DOHH2 (cell line): ENCODE data around the gene ANLN.

Experiments
- EZH2phosphoT487 ChIP-seq: fragments of 200-600 bp; sonication (generic); IDR thresholded peaks from 2 replicates; pipeline ENCODE4 v1.6.1; 2017; ENCODE audit warnings: borderline replicate concordance, mild to moderate bottlenecking, antibody characterized with exemption, low read length, moderate library complexity, mixed read lengths
- TF ChIP-seq, protein P1 (sequence below): fragments of 200-600 bp; sonication (generic); IDR thresholded peaks from one replicate; pipeline ENCODE4 v1.5.1; 2014; ENCODE audit warnings: antibody characterized with exemption, mild to moderate bottlenecking, low read depth, low read length; ENCODE audit not compliant: poor library complexity, severe bottlenecking

DNA sequence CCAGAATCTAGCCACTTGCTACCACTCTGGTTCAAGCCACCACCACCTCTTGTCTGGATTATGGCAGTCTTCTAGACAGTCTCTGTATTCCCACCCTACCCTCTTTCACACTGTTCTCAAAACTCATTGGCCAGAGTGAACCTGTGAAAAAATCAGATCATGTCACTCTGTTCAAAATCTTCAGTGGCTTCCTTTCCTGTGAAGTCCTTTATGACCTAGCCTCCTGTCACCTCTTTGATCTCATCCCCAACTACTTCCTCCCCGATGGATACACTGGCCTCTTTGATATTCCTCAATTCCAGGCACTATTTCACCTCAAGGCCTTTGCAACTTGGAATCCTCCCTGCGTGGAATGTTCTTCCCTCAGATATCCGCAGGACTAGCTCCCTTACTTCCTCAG is 21.2 kb upstream of the ANLN start:
- TF ChIP-seq, protein P1, sequence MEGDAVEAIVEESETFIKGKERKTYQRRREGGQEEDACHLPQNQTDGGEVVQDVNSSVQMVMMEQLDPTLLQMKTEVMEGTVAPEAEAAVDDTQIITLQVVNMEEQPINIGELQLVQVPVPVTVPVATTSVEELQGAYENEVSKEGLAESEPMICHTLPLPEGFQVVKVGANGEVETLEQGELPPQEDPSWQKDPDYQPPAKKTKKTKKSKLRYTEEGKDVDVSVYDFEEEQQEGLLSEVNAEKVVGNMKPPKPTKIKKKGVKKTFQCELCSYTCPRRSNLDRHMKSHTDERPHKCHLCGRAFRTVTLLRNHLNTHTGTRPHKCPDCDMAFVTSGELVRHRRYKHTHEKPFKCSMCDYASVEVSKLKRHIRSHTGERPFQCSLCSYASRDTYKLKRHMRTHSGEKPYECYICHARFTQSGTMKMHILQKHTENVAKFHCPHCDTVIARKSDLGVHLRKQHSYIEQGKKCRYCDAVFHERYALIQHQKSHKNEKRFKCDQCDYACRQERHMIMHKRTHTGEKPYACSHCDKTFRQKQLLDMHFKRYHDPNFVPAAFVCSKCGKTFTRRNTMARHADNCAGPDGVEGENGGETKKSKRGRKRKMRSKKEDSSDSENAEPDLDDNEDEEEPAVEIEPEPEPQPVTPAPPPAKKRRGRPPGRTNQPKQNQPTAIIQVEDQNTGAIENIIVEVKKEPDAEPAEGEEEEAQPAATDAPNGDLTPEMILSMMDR = no peak
- TF ChIP-seq EZH2phosphoT487 = no peak
